A673 (cell line): Measurements from ENCODE around the gene RAB40A. TPM values are rescaled to one million over a fixed set of nuclear protein-coding genes. Genes with fewer than 3 reads are reported as not detected.

Experiments
- BruUV-seq: library from RNA; stranded (reverse); fragments of 400-500 nt; replicated peaks from 2 replicates; lab custom pipeline; 2021; lab: Mats Ljungman, UMichigan
- CTCF ChIA-PET: fragments of 300-600 bp; sonication (Branson Sonifier 250); formaldehyde crosslinking; loops from one replicate; lab custom pipeline; 2022; ENCODE audit warnings: antibody characterized with exemption; lab: Charles Lee
- POLR2A ChIA-PET: fragments of 300-600 bp; sonication (Branson Sonifier 250); formaldehyde crosslinking; loops from one replicate; lab custom pipeline; 2022; ENCODE audit warnings: antibody characterized with exemption; ENCODE audit not compliant: low non-redundant PET; lab: Charles Lee
- DNase-seq: peaks from one replicate; pipeline ENCODE4 v3.0.0-alpha.2; 2015; ENCODE audit warnings: low spot score
- H3K27ac ChIP-seq: fragments of 200-600 bp; sonication (generic); 2 replicates; pipeline ENCODE4 v1.5.1; 2016; ENCODE audit warnings: mixed run types, low read depth, mild to moderate bottlenecking, mixed read lengths, antibody characterized with exemption, low read length; ENCODE audit not compliant: poor library complexity, severe bottlenecking
- H3K27me3 ChIP-seq: fragments of 200-600 bp; sonication (generic); replicated peaks from 2 replicates; pipeline ENCODE4 v1.6.1; 2017; ENCODE audit warnings: mixed run types, low read depth, mild to moderate bottlenecking, mixed read lengths, antibody characterized with exemption, low read length; ENCODE audit not compliant: insufficient read depth, poor library complexity
- H3K36me3 ChIP-seq: fragments of 200-600 bp; sonication (generic); 2 replicates; pipeline ENCODE4 v1.6.1; 2016; ENCODE audit warnings: mixed run types, mild to moderate bottlenecking, mixed read lengths, antibody characterized with exemption, low read length; ENCODE audit not compliant: insufficient read depth, poor library complexity, severe bottlenecking
- H3K4me1 ChIP-seq: fragments of 200-600 bp; sonication (generic); 2 replicates; pipeline ENCODE4 v1.6.1; 2017; ENCODE audit warnings: mixed run types, mild to moderate bottlenecking, mixed read lengths, antibody characterized with exemption, low read length; ENCODE audit not compliant: insufficient read depth, poor library complexity, severe bottlenecking
- H3K4me3 ChIP-seq: fragments of 200-600 bp; sonication (generic); 2 replicates; pipeline ENCODE4 v1.5.1; 2016; ENCODE audit warnings: low read depth, mixed run types, mild to moderate bottlenecking, mixed read lengths, low read length; ENCODE audit not compliant: poor library complexity, severe bottlenecking
- H3K9me3 ChIP-seq: fragments of 200-600 bp; sonication (generic); 2 replicates; pipeline ENCODE4 v1.6.1; 2016; ENCODE audit warnings: mixed run types, low read depth, mild to moderate bottlenecking, mixed read lengths, antibody characterized with exemption, low read length; ENCODE audit not compliant: poor library complexity, severe bottlenecking
- CTCF ChIP-seq: fragments of 300-800, 200-600 bp; sonication (generic); conservative IDR thresholded peaks from 2 replicates; pipeline ENCODE4 v1.5.1; 2017; ENCODE audit warnings: low read depth, mild to moderate bottlenecking, antibody characterized with exemption, low read length, moderate library complexity, mixed read lengths
- EZH2 ChIP-seq: fragments of 200-600 bp; sonication (generic); IDR thresholded peaks from 2 replicates; pipeline ENCODE4 v1.6.1; 2017; ENCODE audit warnings: borderline replicate concordance, low read depth, mild to moderate bottlenecking, mixed read lengths, antibody characterized with exemption, low read length; ENCODE audit not compliant: poor library complexity, severe bottlenecking
- intact Hi-C: fragments of 100-400 bp; cut with micrococcal nuclease; formaldehyde crosslinking; loops from one replicate; pipeline ENCODE4 v1.10.0; 2022; ENCODE audit not compliant: unreplicated experiment
- total RNA-seq: library from RNA; stranded (reverse); gene quantifications from 2 replicates; pipeline ENCODE4 v1.2.3, GENCODE V29; 2021

Gene RAB40A
- total RNA-seq, 1 experiment from 2014 or later: not detected

GRCh38 chrX:103562801-103563200, 43.5 kb upstream of the RAB40A start:
- Histone ChIP-seq H3K27me3 (peaks cover 4% of the 10 kb centered on the region), H3K9me3 (no peaks in the 10 kb centered on the region), H3K27ac (no peak overlapping the region), H3K36me3 (no peaks in the 10 kb centered on the region), H3K4me1 (no peaks in the 10 kb centered on the region), H3K4me3 (no peak overlapping the region)
- DNase-seq: no peak
- intact Hi-C loops: no loop called here
- TF ChIP-seq CTCF: no peak
- no peak for TF ChIP-seq EZH2
- ChIA-PET POLR2A (no interaction called here), CTCF (no interaction called here)
- BruUV-seq: no TSS peak

- TF ChIP-seq CTCF: no peak
- TF ChIP-seq EZH2: no peak
- no TSS peak for BruUV-seq
- Histone ChIP-seq H3K27me3 (peaks cover 3% of the 10 kb centered on the region), H3K4me1 (no peaks in the 10 kb centered on the region), H3K27ac (no peak overlapping the region), H3K36me3 (no peaks in the 10 kb centered on the region), H3K9me3 (no peaks in the 10 kb centered on the region), H3K4me3 (no peak overlapping the region)
- ChIA-PET CTCF (no interaction called here), POLR2A (no interaction called here)
- intact Hi-C loops: no loop called here
- DNase-seq: no peak
These were observed 41.0 kb upstream of the RAB40A start for GRCh38 chrX:103560256-103560655.

GRCh38 chrX:103556963-103557612, 37.8 kb upstream of the RAB40A start:
- DNase-seq: no peak
- H3K27me3 ChIP-seq: peaks cover 11% of the 10 kb centered on the region
- ChIA-PET POLR2A (no interaction called here), CTCF (no interaction called here)
- TF ChIP-seq CTCF (no peak), EZH2 (no peak)
- H3K9me3 ChIP-seq: no peaks in the 10 kb centered on the region
- H3K4me1 ChIP-seq: no peaks in the 10 kb centered on the region
- intact Hi-C loops: no loop called here
- no peak overlapping the region for H3K4me3 ChIP-seq
- BruUV-seq: no TSS peak
- H3K36me3 ChIP-seq: no peaks in the 10 kb centered on the region
- H3K27ac ChIP-seq: no peak overlapping the region
